CD4-positive, alpha-beta T cell treated with Interferon gamma for 1 hour (primary cell): ENCODE measurements around the gene ZXDC.
A peak's percentile ranks its signal among the peaks of the same experiment; 100 is the strongest.

ENCODE experiments used
- DNase-seq: peaks from one replicate; pipeline ENCODE4 v3.0.0-alpha.2; 2020

The ZXDC gene

DNA sequence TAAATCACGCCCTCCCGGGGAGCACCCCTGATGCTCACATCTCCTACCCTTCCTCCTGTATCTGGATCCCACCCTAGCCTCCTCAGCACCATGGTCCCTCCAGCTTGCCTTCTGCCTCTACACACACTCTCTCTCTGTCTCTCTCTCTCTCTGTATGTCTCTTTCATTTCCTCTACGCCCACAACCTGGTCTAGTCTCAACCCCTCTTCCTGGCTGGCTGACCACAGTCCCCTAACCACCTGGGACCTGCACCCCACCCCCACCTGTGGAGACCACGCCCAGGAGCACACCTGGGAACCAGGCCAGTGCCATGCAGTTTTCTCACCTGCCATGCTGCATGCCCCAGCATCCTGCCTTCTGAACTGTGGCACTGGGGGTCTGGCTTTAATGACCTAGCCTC lies 84.9 kb downstream of the ZXDC start:
- no peak for DNase-seq

DNA sequence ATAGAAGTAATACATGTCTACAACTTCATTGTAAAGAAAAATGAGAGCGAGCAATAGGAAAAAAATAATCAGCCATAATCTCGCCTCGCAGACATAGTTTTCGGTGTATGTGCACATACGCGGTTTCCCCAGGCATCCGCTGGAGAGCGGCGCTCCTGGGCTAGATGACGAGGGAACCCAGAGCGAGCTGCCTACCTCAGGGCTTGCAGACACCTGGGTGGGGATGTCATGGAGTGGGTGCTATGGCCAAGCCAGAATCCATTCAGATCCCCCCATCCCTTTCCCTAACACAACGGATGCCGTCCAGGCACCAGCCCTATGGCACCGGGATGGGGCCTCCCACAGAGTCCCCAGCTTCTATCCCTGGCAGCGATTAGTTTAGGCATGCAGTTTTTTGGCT lies 85.5 kb downstream of the ZXDC start:
- DNase-seq = no peak

DNA sequence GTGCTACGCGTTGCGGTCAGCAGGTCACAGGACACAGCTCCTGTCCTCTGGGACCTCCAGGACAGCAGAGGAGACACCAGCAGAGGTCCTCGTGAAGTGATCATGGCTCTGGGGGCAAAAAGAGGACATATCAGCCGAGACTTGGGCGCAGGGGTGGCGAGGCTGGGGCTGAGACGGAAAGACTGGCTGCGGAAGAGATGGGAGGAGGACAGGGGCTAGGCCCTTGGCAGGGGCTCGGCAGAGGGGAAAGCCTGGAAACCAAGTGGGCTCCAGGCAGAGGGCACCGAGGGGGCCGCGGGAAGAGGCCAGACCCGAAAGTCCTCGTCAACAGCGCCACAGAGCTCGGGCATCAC lies 85.9 kb downstream of the ZXDC start:
- no peak for DNase-seq

DNA sequence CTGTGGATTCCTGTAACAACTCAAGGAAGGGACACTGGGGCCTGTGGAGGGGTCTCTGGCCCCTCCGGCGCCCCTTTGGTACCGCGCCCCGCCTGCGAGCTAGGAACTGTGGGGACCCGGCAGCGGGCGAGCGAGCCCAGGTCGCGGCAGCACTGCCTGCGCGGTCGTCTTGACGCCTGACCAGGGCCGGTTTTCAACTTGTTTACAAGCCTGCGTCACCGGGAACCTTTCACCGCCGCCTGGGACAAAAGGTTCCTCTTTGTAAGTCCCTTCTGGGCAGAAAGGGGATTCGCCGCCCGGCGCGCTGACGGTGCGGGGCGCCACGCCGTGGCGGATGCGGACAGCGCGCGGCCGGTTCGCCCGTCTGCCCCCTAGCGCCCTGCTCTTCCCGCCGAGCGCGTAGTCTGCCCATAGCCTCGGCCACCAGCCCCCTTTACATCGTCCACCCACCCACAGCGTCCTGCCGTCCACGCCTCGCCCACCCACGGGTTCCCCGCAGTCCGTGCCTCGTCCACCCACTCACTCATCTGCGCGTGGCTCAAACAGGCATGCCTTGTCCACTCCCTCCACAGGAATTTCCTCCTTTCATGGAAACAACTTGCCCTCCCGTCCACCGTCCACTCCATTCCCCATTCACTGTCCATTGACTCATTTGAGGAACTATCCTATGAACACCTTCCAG lies 86.4 kb downstream of the ZXDC start:
- peak; percentile 69 for DNase-seq
